ENCODE results near the gene COX8C.

The COX8C gene

DNA sequence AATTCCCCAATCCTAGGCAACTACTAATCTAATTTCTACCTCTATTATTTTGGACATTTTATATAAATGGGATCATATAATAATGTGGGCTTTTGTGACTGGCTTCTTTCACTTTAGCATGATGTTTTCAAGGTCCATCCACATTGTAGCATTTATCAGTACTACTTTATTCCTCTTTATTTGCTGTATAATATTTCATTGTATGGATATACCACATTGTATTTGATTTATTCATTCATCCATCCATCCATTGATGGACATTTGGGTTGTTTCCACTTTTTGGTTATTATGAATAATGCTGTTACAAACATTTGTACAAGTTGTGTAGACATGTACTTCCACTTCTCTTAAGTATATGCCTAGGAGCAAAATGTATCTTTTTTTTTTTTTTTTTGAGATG, 31.4 kb upstream of the COX8C start:
- DNase-seq (ENCODE audit: low read depth), result no peak
- TF ChIP-seq CTCF (conservative IDR thresholded peaks at IDR 0.05; ENCODE audit: low read depth, low read length), result no peak

GRCh38 chr14:93316716-93317115, 30.3 kb upstream of the COX8C start:
- TF ChIP-seq CTCF (conservative IDR thresholded peaks at IDR 0.05; ENCODE audit: low read depth, low read length), result no peak
- no peak for DNase-seq (ENCODE audit: low read depth)
- H3K4me3 ChIP-seq (ENCODE audit: low read depth, low read length), result no peak overlapping the region

More for the DNA sequence above, 31.4 kb upstream of the COX8C start:
- H3K4me3 ChIP-seq (ENCODE audit: low read depth, low read length), result no peak overlapping the region

DNA sequence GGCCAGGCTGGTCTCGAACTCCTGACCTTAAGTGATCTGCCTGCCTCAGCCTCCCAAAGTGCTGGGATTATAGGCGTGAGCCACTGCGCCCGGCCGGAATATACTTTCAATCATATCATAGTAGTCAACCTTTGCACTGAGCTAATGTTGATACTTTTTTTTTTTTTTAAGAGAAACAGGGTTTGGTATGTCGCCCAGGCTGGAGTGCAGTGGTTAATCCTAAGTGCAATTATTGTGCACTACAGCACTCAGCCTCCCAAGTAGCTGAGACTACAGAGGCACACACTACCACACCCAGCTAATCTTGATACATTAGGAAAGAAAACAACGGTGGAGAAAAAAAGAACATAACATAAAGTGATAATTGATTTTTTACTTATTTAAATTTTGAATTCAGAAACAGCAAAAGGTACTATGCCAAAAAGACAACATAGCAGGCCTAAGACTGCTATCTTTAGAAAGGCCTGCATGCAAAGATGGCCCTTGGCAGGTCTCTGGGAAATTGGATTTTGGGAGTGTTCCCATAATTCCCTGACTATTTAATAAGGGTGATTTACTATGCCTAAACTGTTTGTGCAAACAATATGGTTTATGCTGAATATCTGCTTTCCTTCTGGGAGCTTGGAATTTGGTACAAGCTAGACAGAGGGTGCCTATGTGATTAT, 29.6 kb upstream of the COX8C start:
- no peak for DNase-seq (ENCODE audit: low read depth)
- no peak for TF ChIP-seq CTCF (conservative IDR thresholded peaks at IDR 0.05; ENCODE audit: low read depth, low read length)
- no peak overlapping the region for H3K4me3 ChIP-seq (ENCODE audit: low read depth, low read length)

DNA sequence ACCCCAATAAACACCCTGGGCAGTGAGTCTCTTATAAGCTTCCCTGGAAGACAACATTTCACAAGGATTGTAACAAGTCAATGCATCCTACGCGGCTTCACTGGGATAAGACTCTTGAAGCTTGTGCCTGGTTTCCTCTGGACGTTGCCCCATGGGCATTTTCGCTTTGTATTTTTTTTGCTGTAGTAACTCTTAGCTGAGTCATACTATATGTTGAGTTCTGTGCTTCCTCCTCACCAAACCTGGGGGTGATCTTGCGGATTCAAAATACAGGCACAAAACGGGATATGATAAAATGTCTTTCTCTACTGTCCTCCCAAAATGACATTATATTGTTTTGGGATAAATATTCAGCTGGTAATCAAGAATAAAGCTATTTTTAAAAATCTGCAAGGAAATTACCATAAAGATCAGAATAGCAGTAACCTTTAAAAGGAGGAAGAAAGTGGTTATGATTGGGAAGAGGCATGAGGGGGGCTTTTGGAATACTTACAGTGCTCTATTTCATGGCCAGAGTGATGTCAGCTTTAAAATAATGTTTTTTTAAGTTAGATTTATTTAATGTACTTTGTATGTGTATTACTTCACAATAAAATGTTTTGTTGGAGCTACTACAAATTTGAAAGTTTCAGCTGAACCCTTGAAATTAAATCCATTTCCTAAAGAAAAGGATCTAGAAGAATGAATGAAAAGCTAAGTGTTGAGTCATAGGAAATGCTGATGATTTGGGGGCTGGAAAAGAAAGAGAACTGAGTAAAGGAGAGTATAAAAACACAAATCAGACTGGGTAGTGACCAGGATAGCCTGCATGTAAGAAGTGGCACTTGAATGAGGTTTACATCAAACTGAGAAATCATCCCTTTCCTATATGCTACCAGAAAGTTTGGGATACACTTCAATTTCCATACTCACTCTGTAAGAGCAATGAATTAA, 28.8 kb upstream of the COX8C start:
- peak; percentile 67 for DNase-seq (ENCODE audit: low read depth)
- no peak overlapping the region for H3K4me3 ChIP-seq (ENCODE audit: low read depth, low read length)
- TF ChIP-seq CTCF (conservative IDR thresholded peaks at IDR 0.05; ENCODE audit: low read depth, low read length), result no peak

DNA sequence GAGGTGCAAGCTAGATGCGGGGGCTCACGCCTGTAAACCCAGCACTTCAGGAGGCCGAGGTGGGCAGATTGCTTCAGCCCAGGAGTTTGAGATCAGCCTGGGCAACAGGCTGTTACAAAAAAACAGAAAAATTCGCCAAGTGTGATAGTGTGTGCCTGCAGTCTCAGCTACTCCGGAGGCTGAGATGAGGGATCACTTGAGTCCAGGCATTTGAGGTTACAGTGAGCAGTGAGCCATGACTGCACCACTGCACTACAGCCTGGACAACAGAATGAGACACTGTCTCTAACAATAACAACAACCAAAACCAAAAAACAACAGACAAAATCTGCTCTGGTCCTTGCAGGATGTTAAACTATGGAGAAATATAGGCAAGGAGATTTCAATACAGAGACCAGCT, 28.1 kb upstream of the COX8C start:
- peak; percentile 26 for DNase-seq (ENCODE audit: low read depth)
- H3K4me3 ChIP-seq (ENCODE audit: low read depth, low read length), result no peak overlapping the region
- no peak for TF ChIP-seq CTCF (conservative IDR thresholded peaks at IDR 0.05; ENCODE audit: low read depth, low read length)

GRCh38 chr14:93319494-93319893, 27.5 kb upstream of the COX8C start:
- DNase-seq (ENCODE audit: low read depth), result no peak
- TF ChIP-seq CTCF (conservative IDR thresholded peaks at IDR 0.05; ENCODE audit: low read depth, low read length), result no peak
- no peak overlapping the region for H3K4me3 ChIP-seq (ENCODE audit: low read depth, low read length)

All from choroid plexus epithelial cell (primary cell).